T-helper 22 cell (primary cell): ENCODE results near the gene GNRHR.
A peak's percentile ranks its signal among the peaks of the same experiment; 100 is the strongest.
"Not testable (repeated sequence)": the region's sequence is repeated elsewhere in the genome, so short reads cannot be mapped to it uniquely, and the experiment has no call there.

Experiments
- DNase-seq: peaks from one replicate; pipeline ENCODE4 v3.0.0-alpha.2; 2020; ENCODE audit warnings: low read depth

GNRHR gene

GRCh38 chr4:67727124-67727850, 26.9 kb downstream of the GNRHR start:
- DNase-seq, result no peak

DNA sequence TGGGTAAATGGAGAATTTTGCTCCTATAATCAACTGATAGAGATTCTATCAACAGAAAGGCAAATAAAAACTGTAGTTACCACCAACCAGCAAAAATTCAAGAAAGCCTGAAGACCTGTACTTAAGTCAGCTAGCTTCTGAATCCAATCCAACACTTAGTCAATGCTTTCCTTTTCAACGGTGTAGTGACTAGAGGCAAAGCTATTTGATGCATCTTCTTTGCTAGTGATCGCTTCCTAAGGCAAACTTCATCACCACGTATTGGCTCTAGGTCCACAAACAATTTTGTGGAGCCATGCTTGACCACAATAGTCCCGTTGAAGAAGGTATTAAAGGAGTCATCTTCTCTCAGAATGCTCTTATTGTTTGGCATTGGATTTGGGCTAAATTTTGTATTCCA, 28.2 kb downstream of the GNRHR start:
- DNase-seq, result no peak

- no peak for DNase-seq
These were observed 29.1 kb downstream of the GNRHR start for GRCh38 chr4:67725132-67725531.

- DNase-seq, result no peak
These were observed 30.2 kb downstream of the GNRHR start for GRCh38 chr4:67723949-67724348.

DNA sequence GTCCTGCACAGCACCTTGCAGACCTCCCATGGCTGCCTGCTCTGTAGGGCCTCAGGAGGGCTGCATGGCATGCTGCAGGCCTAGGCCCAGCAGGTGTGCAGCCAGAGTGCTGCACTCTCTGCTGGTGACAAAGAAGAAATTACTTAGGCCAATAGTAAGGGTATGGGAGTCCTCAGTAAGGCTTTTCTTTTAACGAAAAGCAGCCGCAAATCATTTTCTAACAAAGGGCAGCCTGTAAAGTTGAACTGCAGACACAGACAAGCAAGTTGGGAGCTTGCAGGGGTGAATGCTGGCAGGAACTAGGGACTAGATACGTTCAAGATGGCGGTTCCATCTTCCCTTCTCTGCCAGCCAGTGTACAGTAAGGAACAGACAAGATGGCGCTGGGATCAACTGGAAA, 30.8 kb downstream of the GNRHR start:
- DNase-seq, result no peak

DNA sequence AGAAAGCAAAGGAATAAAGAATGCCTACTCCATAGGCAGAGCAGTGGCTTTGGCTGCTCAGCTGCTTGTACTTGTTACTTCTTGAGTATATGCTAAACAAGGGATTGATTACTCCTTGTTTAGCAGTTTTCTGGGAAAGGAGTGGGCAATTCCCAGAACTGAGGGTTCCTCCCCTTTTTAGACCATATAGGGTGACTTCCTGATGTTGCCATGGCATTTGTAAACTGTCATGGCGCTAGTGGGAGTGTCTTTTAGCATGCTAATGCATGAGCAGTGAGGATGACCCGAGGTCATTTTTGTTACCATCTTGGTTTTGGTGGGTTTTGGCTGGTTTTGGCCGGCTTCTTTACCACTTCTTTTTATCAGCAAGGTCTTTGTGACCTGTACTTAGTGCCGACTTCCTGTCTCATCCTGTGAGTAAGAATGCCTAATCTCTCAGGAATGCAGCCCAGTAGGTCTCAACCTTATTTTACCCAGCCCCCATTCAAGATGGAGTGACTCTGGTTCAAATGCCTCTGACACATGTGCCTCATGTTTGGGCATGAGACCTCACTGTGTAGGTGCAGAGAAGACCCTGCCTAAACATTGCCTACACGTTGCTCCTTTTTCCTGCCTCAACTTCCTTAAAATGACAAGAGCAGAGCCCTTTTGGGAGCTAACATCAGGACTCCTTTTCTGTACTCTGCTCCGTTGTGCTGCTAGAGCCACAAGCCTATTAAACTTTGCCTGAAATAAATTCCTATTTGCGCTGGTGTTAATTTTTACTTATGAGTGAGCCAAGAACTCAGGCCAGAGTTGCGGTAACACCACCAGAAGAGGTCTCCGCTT, 32.2 kb downstream of the GNRHR start:
- no peak for DNase-seq

- DNase-seq, result no peak
These were observed 32.8 kb downstream of the GNRHR start for GRCh38 chr4:67721315-67721769.

GRCh38 chr4:67719953-67720617, 34.1 kb downstream of the GNRHR start:
- DNase-seq, result no peak

DNA sequence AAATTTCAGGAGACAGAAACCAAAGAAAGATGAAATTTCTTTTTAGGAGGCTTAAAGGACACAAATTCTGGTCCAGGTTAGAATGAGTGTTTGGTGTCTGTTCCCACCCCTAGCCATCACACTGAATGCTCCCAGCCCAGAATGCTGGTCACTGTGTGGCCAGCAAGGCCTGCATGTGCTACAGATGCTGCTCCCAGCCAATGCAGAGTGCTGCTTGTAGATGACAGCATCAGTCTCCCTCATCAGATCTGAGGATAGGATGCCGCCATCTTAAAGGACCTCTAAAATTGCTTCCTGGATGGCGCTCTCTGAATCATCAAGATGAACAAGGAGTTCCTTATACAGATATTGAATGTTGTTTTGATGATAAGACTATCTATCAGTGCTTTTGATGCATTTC, 35.3 kb downstream of the GNRHR start:
- no peak for DNase-seq

- DNase-seq, result no peak
These were observed 36.6 kb downstream of the GNRHR start for GRCh38 chr4:67717586-67717985.

- DNase-seq, result no peak
These were observed 39.2 kb downstream of the GNRHR start for GRCh38 chr4:67714955-67715354.

DNA sequence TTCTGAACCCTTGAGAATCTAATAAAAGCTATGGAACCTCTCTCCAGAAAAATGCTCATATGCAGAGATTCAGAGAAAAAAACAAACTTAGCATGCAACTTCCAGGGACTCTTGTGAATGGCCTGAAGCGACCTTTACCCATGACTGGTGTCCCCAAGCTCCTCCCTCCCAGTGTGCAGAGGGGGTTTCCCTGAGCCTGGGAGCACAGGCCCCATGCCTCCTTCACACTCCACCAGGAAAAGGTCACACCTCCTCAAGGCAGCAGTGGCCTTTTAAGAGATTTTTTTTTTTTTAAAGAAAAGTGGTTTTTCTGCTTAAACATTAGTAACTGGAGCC, 40.0 kb downstream of the GNRHR start:
- no peak for DNase-seq

GRCh38 chr4:67713529-67714247, 40.5 kb downstream of the GNRHR start:
- DNase-seq, result no peak

DNA sequence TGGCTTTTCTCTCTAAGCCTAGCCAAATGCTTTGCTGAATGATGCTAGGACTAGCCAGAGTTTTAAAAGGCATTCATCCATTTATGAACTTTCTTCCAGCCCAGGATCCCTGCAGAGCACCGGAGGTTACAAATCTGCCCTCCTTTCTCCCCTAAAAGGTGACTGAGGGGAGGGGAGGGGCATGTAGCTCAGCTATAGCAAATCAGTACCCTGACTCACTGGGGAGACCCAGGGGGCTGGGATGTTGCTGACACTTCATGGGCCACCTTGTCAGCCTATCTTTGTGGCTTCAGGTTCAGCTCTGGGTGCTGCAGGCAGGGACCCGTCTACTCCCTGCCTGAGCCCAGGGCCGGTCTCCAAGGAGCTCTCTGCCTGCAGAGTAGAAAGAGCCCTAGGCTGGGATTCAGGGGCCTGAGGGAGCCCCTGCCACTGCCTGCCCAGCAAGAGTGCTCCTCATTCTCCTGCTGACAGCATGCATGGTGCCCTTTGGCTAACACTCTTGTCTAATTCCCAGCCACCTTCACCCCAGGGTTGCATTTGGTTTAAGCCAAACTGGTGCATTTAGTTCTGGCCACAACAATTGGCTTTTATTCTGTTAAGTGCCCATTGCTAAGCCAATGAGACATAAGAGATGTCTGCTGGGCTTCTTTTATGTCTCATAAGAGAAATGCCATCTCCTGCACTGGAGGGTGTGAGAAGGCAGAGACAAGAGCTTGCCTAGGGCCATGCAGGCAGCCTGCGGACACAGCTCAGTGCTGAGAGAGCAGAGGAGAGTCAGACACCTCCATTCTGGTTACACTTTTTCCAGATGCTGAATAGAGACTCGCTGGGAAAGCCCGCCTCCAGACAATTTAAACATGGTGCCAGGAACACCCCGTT, 41.3 kb downstream of the GNRHR start:
- no peak for DNase-seq

DNA sequence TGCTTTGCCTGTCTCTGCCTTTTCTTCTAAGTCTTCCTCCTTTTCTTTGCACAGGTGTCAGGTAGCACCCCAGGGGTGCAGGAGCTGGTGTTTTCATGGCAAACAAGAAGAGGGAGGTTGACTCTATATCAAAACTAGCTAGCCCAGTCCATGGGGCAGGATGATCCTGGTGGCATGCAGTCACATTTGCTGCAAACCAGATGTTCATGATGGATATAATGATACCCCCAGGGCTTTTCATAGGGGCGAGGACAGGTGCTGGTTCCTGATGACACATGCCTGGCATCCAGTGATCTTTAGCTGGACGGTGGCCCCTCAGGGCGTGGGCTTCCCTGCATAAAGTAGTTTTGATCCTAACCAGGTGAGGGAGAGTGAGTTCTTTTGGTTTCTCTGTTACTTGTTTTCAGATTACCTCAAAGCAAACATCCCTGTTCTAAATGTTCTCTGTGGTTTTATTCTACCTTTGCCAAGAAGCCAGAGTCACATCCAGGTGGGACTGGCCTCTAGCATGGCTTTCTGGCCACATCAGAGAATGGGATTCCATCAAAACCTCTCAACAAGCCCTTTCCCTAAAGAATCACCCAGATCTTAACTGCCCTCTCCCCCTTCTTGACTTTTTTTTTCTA, 42.1 kb downstream of the GNRHR start:
- DNase-seq, result no peak

- not testable (repeated sequence) for DNase-seq
These were observed 47.5 kb downstream of the GNRHR start for GRCh38 chr4:67706682-67707081.

- no peak for DNase-seq
These were observed 49.3 kb downstream of the GNRHR start for GRCh38 chr4:67704843-67705242.

GRCh38 chr4:67702166-67702565, 52.0 kb downstream of the GNRHR start:
- DNase-seq, result no peak

GRCh38 chr4:67701517-67701850, 52.7 kb downstream of the GNRHR start:
- DNase-seq, result no peak

GRCh38 chr4:67700738-67701516, 53.3 kb downstream of the GNRHR start, which contains the start of gene UBA6:
TSS of gene UBA6 (minus strand) at chr4:67701155. CDS start at chr4:67701119, 36 bp downstream.
- peak; percentile 91 for DNase-seq
